22Rv1 (cell line): ENCODE data around the gene FTSJ1.

Experiments used
- CTCF ChIP-seq: fragments of 450-650 bp; IDR thresholded peaks from 2 replicates; pipeline ENCODE4 v1.5.1; 2017; ENCODE audit warnings: mild to moderate bottlenecking
- ZFX ChIP-seq: fragments of 450-650 bp; IDR thresholded peaks from 2 replicates; pipeline ENCODE4 v1.6.1; 2017; ENCODE audit warnings: antibody characterized with exemption, borderline replicate concordance

- TF ChIP-seq CTCF = no peak
- TF ChIP-seq ZFX = no peak
Observed at GRCh38 chrX:48520455-48520854, 44.5 kb downstream of the FTSJ1 start.
